Ectodermal cell (in vitro differentiated cells): ENCODE data around the gene INAFM2.

ENCODE experiments used
- H3K27ac ChIP-seq: 2 replicates; pipeline ENCODE4 v1.7.0; 2013; ENCODE audit warnings: mild to moderate bottlenecking, low read depth, low read length; ENCODE audit not compliant: insufficient read depth, poor library complexity, severe bottlenecking
- H3K27me3 ChIP-seq: 2 replicates; pipeline ENCODE4 v1.7.0; 2013; ENCODE audit warnings: mild to moderate bottlenecking, low read length; ENCODE audit not compliant: insufficient read depth, control insufficient read depth, poor library complexity, severe bottlenecking
- H3K36me3 ChIP-seq: one replicate; pipeline ENCODE4 v1.7.0; 2013; ENCODE audit warnings: low read length; ENCODE audit not compliant: control insufficient read depth, insufficient read depth
- H3K4me1 ChIP-seq: one replicate; pipeline ENCODE4 v1.7.0; 2013; ENCODE audit warnings: low read length; ENCODE audit not compliant: control insufficient read depth, insufficient read depth
- H3K4me3 ChIP-seq: 2 replicates; pipeline ENCODE4 v1.7.0; 2013; ENCODE audit warnings: low read depth, low read length, control low read depth; ENCODE audit not compliant: insufficient read depth
- H3K9me3 ChIP-seq: 2 replicates; pipeline ENCODE4 v1.7.0; 2013; ENCODE audit warnings: mild to moderate bottlenecking, low read length, moderate library complexity; ENCODE audit not compliant: control insufficient read depth
- WGBS, 2 experiments: methylation state at CpG; one replicate each; pipeline ENCODE4 v1.1.7; 2013; ENCODE audit warnings: missing lambda C conversion rate in 2 of 2; 5-methylcytosine and 5-hydroxymethylcytosine counted together

The INAFM2 gene

GRCh38 chr15:40287505-40287904, 36.0 kb upstream of the INAFM2 start:
- H3K27ac ChIP-seq: no peak overlapping the region
- no peaks in the 10 kb centered on the region for H3K36me3 ChIP-seq
- peaks cover 67% of the 10 kb centered on the region for H3K27me3 ChIP-seq
- no peaks in the 10 kb centered on the region for H3K9me3 ChIP-seq
- no peak overlapping the region for H3K4me3 ChIP-seq
- 95 to 96% methylated on average over 3 of the region's 3 CpGs for WGBS, 2 experiments
- peaks cover 34% of the 10 kb centered on the region for H3K4me1 ChIP-seq

DNA sequence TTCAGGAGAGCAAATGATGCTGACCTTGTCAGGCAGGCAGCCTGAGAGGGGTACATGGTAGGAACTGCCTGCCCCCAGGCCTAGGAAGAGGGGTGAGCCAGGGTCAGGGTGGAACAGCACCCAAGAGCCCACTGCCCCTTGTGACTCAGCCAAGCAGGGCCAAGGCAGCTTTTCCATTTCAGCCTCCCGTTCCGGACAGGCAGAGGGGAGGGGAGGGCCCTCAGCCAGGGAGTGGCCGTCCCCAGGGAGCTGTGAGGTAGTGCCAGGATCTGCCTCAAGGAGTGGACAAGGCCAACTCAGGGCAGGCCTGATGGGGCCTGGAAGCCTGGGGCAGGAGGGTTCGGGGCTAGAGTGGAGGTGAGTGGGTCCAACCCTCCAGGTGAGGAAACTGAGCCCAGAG, 35.5 kb upstream of the INAFM2 start:
- Histone ChIP-seq H3K4me3 (no peak overlapping the region), H3K4me1 (peaks cover 36% of the 10 kb centered on the region), H3K27me3 (peaks cover 67% of the 10 kb centered on the region), H3K9me3 (no peaks in the 10 kb centered on the region), H3K27ac (no peak overlapping the region), H3K36me3 (no peaks in the 10 kb centered on the region)
- WGBS, 2 experiments: 73 to 78% methylated on average over 4 of the region's 4 CpGs

GRCh38 chr15:40289140-40289775, 34.2 kb upstream of the INAFM2 start:
- Histone ChIP-seq H3K36me3 (no peaks in the 10 kb centered on the region), H3K4me1 (peaks cover 43% of the 10 kb centered on the region), H3K4me3 (no peak overlapping the region), H3K27ac (no peak overlapping the region), H3K9me3 (no peaks in the 10 kb centered on the region), H3K27me3 (peaks cover 57% of the 10 kb centered on the region)
- 79% methylated on average over 6 of the region's 6 CpGs for WGBS, 2 experiments

DNA sequence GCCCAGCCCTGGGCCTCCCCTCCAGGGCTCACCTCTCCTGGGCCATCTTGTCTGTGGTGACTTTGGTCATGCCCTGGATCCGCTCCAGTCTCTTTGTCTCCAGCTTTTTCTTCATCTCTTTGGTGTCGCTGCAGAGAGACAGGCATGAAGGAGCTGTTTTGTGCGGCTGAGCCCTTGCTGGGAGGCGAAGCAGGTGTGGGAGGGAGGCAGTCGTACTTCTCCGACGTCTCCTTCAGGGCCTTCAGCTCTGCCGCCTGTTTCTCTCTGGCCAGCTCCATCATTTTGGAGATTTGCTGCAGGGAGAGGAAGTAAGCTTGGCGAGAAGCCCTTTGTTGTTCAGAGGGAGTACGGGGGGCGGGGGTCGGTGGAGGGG, 33.0 kb upstream of the INAFM2 start:
- Histone ChIP-seq H3K27me3 (peaks cover 44% of the 10 kb centered on the region), H3K4me1 (peaks cover 43% of the 10 kb centered on the region), H3K4me3 (no peak overlapping the region), H3K9me3 (no peaks in the 10 kb centered on the region), H3K36me3 (no peaks in the 10 kb centered on the region), H3K27ac (no peak overlapping the region)
- WGBS, 2 experiments: 22 to 25% methylated on average over 11 to 12 of the region's 12 CpGs

GRCh38 chr15:40290918-40291574, 32.4 kb upstream of the INAFM2 start:
- no peaks in the 10 kb centered on the region for H3K36me3 ChIP-seq
- peak overlapping the region; percentile 32 for H3K4me3 ChIP-seq
- H3K27ac ChIP-seq: no peak overlapping the region
- peaks cover 39% of the 10 kb centered on the region for H3K27me3 ChIP-seq
- 2% methylated on average over 68 of the region's 68 CpGs for WGBS, 2 experiments
- H3K9me3 ChIP-seq: no peaks in the 10 kb centered on the region
- peaks cover 37% of the 10 kb centered on the region for H3K4me1 ChIP-seq

GRCh38 chr15:40292246-40292645, 31.2 kb upstream of the INAFM2 start:
- Histone ChIP-seq H3K9me3 (no peaks in the 10 kb centered on the region), H3K27me3 (peaks cover 38% of the 10 kb centered on the region), H3K36me3 (no peaks in the 10 kb centered on the region), H3K4me3 (no peak overlapping the region), H3K4me1 (peaks cover 30% of the 10 kb centered on the region), H3K27ac (no peak overlapping the region)
- WGBS, 2 experiments: 92 to 93% methylated on average over 3 of the region's 3 CpGs

DNA sequence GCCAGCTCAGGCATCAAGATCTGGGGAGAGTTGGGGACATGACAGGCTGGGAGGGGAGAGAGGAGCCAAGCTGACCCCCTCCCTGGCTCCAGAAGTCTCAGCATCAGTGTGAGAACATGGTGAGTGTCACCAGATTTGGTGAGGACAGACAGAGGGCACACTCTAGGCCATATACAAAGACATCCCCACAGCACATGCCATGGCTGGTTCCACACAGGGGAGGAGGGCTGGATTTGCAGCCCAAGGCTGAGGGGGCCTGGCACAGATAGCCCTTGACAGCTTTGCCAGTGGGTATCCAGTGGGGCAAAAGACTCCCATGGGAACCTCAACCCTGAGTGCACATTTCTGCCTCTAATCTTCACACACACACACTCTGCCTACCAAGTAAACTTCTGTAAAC, 30.5 kb upstream of the INAFM2 start:
- Histone ChIP-seq H3K36me3 (no peaks in the 10 kb centered on the region), H3K27ac (no peak overlapping the region), H3K9me3 (no peaks in the 10 kb centered on the region), H3K4me3 (no peak overlapping the region), H3K27me3 (peaks cover 38% of the 10 kb centered on the region), H3K4me1 (peaks cover 30% of the 10 kb centered on the region)

- Histone ChIP-seq H3K27ac (no peak overlapping the region), H3K27me3 (peaks cover 38% of the 10 kb centered on the region)
Measured at GRCh38 chr15:40293905-40294895, 29.3 kb upstream of the INAFM2 start.

GRCh38 chr15:40295297-40295696, 28.2 kb upstream of the INAFM2 start:
- H3K4me1 ChIP-seq: peaks cover 30% of the 10 kb centered on the region
- H3K36me3 ChIP-seq: no peaks in the 10 kb centered on the region
- no peak overlapping the region for H3K27ac ChIP-seq
- no peak overlapping the region for H3K4me3 ChIP-seq
- H3K27me3 ChIP-seq: peaks cover 30% of the 10 kb centered on the region
- 91 to 100% methylated on average over 1 of the region's 1 CpG for WGBS, 2 experiments
- peaks cover under 1% of the 10 kb centered on the region for H3K9me3 ChIP-seq

More at GRCh38 chr15:40293905-40294895, 29.3 kb upstream of the INAFM2 start:
- Histone ChIP-seq H3K4me3 (no peak overlapping the region), H3K36me3 (no peaks in the 10 kb centered on the region), H3K9me3 (no peaks in the 10 kb centered on the region), H3K4me1 (peaks cover 30% of the 10 kb centered on the region)
- WGBS, 2 experiments: 84 to 85% methylated on average over 20 of the region's 20 CpGs
